Erythroblast (primary cell): ENCODE results near the gene C9orf152.

Source experiments
- DNase-seq, 2 experiments: peaks; one replicate each; lab custom pipeline; 2025; lab: John Stamatoyannopoulos, UW
- GATA1 ChIP-seq: IDR thresholded peaks from 2 replicates; pipeline ENCODE4 v1.6.1; 2011; ENCODE audit warnings: low read depth, mild to moderate bottlenecking, control low read depth, low read length, moderate library complexity
- POLR2A ChIP-seq: IDR thresholded peaks from 2 replicates; pipeline ENCODE4 v1.6.1; 2011; ENCODE audit warnings: mild to moderate bottlenecking, low read length

Gene C9orf152

DNA sequence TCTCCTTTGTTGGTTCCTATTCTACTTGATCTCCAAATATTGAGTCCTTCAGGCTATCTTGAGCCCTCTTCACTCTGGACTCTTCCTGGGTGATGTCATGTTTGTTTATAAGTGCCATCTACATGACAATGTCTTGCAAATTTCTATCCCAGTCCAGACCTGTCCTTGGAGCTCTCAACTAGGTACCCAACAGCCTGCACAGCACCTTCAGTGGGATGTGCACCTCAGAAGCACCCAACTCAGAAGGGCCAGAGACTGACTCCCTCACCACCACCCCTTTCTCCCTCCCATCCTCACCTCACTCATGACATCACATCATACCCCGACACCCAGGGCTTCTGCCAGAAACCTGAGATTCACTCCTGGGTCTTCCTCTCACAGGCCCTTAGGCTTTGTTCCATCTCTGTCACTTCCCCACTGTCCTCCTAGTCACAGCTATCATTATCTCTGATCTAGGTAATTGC, 33.9 kb upstream of the C9orf152 start:
- peak in 1 of 2 experiments; percentile 16 for DNase-seq
- TF ChIP-seq GATA1 (no peak), POLR2A (no peak)

- no peak for DNase-seq
- no peak for TF ChIP-seq POLR2A
These were observed 33.4 kb upstream of the C9orf152 start for GRCh38 chr9:110241260-110241857.

- TF ChIP-seq GATA1 (no peak), POLR2A (no peak)
- DNase-seq = no peak
These were observed 32.2 kb upstream of the C9orf152 start for GRCh38 chr9:110240198-110240597.

DNA sequence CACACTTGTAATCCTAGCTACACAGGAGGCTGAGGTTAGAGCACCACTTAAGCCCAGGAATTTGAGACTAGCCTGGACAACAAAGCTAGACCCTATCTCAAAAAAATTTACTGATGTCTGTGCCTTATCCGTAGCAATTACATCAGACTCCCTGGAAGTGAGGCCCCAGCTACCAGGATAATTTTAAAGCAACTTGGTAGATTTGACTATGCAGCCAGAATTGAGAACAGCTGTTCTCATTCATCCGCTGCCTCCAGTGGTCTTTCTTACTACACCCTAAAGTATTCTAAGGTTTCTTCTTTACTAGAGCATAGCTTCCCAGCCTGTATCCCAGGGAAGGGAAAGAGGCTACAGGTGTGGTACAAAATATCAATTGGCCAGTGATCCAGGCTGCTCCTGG, 20.4 kb upstream of the C9orf152 start:
- TF ChIP-seq POLR2A (no peak), GATA1 (no peak)
- DNase-seq = no peak

DNA sequence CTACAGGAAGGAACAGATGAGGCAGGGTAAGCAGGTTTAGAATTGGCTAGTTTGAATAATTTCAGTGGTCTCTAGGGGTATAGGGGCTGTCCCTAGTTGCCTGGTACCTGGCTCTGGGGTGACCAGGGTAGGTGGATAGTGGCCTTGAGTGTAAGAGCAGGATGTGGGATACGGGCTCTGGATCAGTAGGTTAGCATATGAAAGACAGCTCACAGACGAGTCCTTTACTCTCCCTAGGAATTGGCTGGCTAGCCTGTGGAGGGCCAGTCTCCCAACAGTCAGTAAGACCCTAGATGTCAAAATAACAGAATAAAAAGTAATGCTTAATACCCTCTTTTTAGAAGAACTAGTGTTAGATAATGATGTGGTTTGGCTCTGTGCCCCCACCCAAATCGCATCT, 16.6 kb upstream of the C9orf152 start:
- TF ChIP-seq GATA1 = no peak
- TF ChIP-seq POLR2A = no peak
- DNase-seq = no peak

DNA sequence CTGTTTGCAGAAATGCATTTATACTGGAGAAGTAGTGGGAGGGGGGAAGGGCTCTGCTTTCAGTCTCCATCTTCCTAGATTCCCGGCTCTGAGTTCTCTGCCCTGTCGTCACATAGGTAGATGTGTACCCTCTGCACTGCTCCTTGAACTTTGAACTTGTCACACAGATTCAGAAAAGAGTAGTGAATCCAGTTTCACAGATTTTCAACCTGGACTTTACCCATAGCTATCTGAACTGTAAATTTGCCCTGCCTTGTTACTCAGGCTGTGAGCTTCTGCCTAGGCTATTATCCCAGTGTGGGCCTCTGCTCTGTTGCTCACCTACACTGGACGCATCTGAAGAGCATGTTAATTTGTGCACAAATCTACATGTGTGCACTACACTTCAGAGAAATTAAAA, 12.8 kb upstream of the C9orf152 start:
- TF ChIP-seq POLR2A = no peak
- no peak for TF ChIP-seq GATA1

DNA sequence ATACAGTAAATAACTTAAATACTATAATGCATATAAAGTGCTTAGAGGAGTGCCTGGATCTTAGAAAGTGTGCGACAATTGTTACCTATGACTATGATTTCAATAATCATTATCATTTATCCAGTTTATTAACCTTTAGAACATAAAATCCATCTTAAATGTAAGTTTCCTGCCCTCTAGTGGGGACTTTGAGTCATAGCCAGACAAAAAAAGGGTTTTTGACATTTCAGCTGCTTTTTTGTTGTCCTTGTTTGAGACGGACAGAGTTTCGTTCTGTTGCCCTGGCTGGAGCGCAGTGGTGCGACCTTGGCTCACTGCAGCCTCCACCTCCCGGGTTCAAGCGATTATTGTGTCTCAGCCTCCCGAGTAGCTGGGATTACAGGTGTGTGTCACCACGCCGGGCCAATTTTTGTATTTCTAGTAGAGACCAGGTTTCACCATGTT, 9.7 kb upstream of the C9orf152 start:
- DNase-seq = peak; percentile 48 to 59
- TF ChIP-seq POLR2A (no peak), GATA1 (no peak)

More for the DNA sequence above, 12.8 kb upstream of the C9orf152 start:
- no peak for DNase-seq

GRCh38 chr9:110214586-110215355, 6.8 kb upstream of the C9orf152 start:
- DNase-seq = no peak
- TF ChIP-seq GATA1 (no peak), POLR2A (no peak)

- no peak for DNase-seq
- no peak for TF ChIP-seq POLR2A
- TF ChIP-seq GATA1 = no peak
These were observed 6.1 kb upstream of the C9orf152 start for GRCh38 chr9:110214090-110214489.

GRCh38 chr9:110213413-110214044, 5.6 kb upstream of the C9orf152 start:
- no peak for DNase-seq
- TF ChIP-seq GATA1 (no peak), POLR2A (no peak)

DNA sequence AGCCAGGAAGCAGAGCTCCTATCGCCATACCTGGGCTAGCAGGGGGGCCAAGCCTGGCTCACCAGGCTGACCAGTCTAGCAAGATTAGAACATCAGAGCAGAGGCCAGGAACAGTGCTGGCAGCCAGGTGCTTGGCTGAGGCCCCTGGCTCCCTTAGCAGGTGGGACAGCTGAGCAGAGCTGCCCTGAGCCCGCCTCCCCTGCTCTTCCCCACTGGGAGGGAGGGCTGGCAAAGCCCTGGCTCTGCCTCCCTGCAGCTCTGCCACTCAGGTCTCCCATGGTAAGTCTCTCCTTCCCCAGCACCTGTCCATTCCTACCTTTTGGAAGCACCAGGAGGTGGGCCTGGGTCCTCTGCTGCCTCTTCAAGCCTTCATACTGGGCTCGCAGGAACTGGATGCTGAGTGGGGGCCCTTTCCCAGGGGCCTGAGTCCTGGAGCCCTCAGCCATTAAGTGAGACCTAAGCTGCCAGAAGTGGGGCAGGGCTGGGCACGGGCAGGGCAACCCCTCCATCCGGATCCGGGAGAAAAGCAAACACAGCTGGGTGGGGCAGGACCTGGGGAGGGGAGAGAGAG, 803 bp downstream of the C9orf152 start:
- TF ChIP-seq POLR2A (no peak), GATA1 (no peak)
- no peak for DNase-seq

GRCh38 chr9:110206389-110206788, 1.6 kb downstream of the C9orf152 start:
- TF ChIP-seq GATA1 (no peak), POLR2A (no peak)
- DNase-seq = no peak

DNA sequence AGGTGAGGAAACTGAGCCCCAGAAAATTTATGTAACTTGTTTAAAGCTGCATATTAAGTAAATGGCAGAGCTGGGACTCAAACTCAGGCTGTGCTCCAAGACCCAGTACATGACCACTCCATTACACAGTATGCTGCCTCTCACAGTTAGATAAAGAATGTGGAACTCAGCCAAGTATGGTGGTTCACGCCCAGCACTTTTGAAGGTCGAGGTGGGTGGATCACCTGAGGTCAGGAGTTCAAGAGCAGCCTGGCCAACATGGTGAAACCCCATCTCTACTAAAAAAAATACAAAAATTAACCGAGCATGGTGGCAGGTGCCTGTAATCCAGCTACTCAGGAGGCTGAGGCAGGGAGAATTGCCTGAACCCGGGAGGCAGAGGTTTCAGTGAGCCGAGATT, 2.3 kb downstream of the C9orf152 start:
- DNase-seq = peak; percentile 56 to 70

DNA sequence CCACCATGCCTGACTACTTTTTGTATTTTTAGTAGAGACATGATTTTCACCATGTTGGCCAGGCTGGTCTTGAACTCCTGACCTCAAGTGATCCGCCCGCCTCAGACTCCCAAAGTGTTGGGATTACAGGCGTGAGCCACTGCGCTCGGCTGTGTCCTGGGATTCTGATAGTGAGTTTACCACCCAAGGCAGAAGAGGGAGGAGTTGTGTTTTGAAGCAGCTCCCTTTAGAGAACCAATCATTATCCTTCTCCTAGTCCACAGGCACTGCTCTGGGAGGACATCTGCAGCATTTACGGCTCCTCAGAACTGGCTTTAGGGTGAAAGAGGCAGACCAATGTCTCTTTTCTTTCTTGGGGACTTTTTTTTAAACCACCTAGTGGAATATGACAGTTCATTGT, 5.7 kb downstream of the C9orf152 start:
- DNase-seq = no peak
- TF ChIP-seq POLR2A = no peak
- no peak for TF ChIP-seq GATA1

DNA sequence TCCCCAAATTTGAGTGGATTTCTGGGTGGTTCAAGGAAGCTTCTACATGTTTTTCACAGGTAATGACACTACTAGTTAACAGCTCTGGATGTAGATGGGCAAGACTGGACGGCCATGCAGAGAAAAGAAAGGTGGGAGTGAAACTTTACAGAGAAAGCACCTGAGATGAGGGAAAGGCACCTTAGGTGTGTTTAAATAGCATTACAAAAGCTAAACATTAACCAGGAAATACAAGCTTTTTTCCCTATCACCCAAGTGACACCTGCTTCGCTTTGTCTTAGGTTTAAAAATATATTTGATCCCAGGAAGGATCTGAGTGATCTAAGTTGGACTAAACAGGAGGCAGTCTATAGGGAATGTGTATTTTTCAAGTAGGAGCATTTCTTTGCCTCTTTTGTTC, 8.3 kb downstream of the C9orf152 start:
- DNase-seq = no peak
- no peak for TF ChIP-seq GATA1
- no peak for TF ChIP-seq POLR2A
